Glutamatergic neuron (in vitro differentiated cells): ENCODE results near the gene RPS2. TPM values are rescaled to one million over a fixed set of nuclear protein-coding genes. Genes with fewer than 3 reads are reported as not detected.

ENCODE experiments used
- DNase-seq: peaks from one replicate; pipeline ENCODE4 v3.0.0; 2022
- H3K27ac Mint-ChIP-seq: one replicate; pipeline ENCODE4 v1.8.0; 2020; ENCODE audit warnings: mild to moderate bottlenecking, mixed read lengths, inconsistent platforms; ENCODE audit not compliant: unreplicated experiment
- H3K27me3 Mint-ChIP-seq: one replicate; pipeline ENCODE4 v1.8.0; 2020; ENCODE audit warnings: mild to moderate bottlenecking, moderate library complexity, mixed read lengths, inconsistent platforms; ENCODE audit not compliant: unreplicated experiment
- H3K36me3 Mint-ChIP-seq: one replicate; pipeline ENCODE4 v1.8.0; 2020; ENCODE audit warnings: mild to moderate bottlenecking, mixed read lengths, inconsistent platforms; ENCODE audit not compliant: unreplicated experiment
- H3K4me1 Mint-ChIP-seq: one replicate; pipeline ENCODE4 v1.8.0; 2020; ENCODE audit warnings: mild to moderate bottlenecking, low read depth, mixed read lengths, inconsistent platforms; ENCODE audit not compliant: unreplicated experiment
- H3K4me3 Mint-ChIP-seq: one replicate; pipeline ENCODE4 v1.8.0; 2020; ENCODE audit warnings: mild to moderate bottlenecking, mixed read lengths, inconsistent platforms; ENCODE audit not compliant: unreplicated experiment
- H3K9me3 Mint-ChIP-seq: one replicate; pipeline ENCODE4 v1.8.0; 2020; ENCODE audit warnings: mild to moderate bottlenecking, moderate library complexity, mixed read lengths, inconsistent platforms; ENCODE audit not compliant: unreplicated experiment
- CTCF ChIP-seq: fragments of 200-600 bp; sonication (generic); IDR thresholded peaks from one replicate; pipeline ENCODE4 v1.5.0; 2021; ENCODE audit not compliant: partially characterized antibody, unreplicated experiment
- total RNA-seq: library from RNA; stranded (reverse); fragmentation: NEBNext Ultra II Directional; extraction: Animal tissue kit (Norgen Biotek cat#: 25700); gene quantifications from one replicate; pipeline ENCODE4 v1.2.1, GENCODE V29; 2021; ENCODE audit not compliant: unreplicated experiment

RPS2 gene
- total RNA-seq, 1 donor from 2014 or later: 1,772 TPM

DNA sequence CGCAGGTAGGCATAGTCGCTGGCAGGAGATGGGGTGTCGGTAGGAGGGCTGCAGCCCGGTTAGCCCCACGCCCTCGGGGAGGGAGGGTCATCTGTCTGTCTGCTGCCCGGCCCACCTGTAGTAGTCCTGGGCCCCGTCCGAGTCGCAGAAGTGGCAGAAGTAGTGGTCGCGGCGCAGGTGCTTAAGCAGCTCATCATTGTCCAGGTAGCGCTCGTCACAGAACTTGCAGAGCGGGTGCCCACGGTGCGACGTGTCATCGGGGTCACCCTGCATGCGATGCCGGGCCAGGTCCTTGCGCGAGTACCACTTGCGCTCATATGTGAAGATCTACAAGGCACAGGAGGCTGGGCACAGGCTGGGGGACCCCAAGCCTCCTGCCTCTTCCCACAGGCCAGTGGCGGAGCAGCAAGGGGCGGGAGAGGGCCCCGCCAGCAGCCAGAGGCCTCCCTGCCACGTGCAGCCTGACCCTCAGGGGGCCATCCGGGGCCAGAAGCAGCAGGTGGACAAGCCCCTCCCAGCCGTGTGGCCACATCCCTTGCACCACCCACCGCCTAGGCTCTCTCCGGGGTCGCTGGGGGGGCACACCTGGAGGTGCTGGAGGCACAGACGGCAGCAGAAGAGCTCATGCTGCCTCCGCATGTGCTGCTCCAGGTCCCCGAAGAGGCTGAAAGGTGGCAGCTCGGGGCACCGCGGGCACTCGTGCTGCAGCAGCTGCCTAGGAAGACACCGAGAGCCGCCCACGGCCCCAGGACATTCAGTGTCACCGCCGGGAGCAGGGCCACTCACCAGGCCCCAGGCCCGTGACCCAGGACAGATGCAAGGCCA, 38.0 kb upstream of the RPS2 start:
- peak overlapping the region; percentile 39 for H3K27ac Mint-ChIP-seq
- DNase-seq: no peak
- no peak overlapping the region for H3K4me3 Mint-ChIP-seq
- peaks cover 13% of the 10 kb centered on the region for H3K4me1 Mint-ChIP-seq
- H3K9me3 Mint-ChIP-seq: peaks cover 8% of the 10 kb centered on the region
- H3K36me3 Mint-ChIP-seq: peaks cover 1% of the 10 kb centered on the region
- H3K27me3 Mint-ChIP-seq: peaks cover 11% of the 10 kb centered on the region
- TF ChIP-seq CTCF: no peak

DNA sequence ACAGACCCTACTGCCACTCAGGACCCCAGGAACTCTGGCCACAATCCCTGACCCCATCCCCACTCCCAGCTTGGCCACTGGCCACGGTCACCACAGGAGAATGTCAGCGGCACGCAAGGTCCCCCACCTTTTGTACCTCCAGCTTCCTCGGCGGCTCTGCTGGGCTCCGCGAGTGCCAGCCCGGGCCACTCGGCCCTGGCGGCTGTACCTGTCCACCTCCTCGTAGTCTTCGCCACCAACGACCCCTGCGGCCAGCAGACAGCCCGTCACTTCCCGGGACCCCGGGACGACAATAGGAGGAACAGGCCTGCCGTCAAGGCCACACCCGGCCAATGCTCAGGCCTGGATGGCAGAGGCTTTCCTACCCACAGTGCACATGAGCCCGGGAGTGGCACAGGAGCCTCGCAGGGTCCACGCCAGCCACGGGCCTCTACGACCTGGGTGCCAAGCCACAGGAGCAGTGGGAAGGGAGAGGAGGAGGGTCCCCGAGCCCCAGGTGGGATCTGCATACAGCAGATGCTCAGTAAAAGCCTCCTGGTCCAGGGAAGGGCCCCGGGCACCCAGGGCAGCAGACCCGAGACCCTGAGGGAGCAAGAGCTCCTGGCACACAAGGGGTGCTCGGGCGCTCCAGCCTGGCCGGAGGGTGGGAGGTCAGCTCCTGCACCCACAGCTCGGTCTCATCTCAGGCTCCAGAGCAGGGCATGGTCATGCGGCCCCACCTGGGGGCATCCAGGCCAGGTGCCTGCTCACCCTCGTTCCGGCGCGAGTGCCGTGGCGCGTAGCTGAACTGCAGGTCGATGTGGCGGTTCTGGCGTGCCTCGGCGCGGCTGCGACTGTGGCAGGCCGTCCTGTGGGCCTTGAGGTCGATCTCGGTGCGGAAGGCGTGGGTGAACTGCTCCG, 37.1 kb upstream of the RPS2 start:
- TF ChIP-seq CTCF: no peak
- peaks cover 8% of the 10 kb centered on the region for H3K9me3 Mint-ChIP-seq
- no peak overlapping the region for H3K27ac Mint-ChIP-seq
- peaks cover 10% of the 10 kb centered on the region for H3K4me1 Mint-ChIP-seq
- H3K36me3 Mint-ChIP-seq: no peaks in the 10 kb centered on the region
- no peak for DNase-seq
- no peak overlapping the region for H3K4me3 Mint-ChIP-seq
- peaks cover 10% of the 10 kb centered on the region for H3K27me3 Mint-ChIP-seq

- no peak for TF ChIP-seq CTCF
- Mint-ChIP-seq H3K4me1 (peaks cover 4% of the 10 kb centered on the region), H3K36me3 (no peaks in the 10 kb centered on the region), H3K27ac (no peak overlapping the region), H3K4me3 (no peak overlapping the region), H3K27me3 (peaks cover 8% of the 10 kb centered on the region), H3K9me3 (peaks cover 8% of the 10 kb centered on the region)
- no peak for DNase-seq
Observed at GRCh38 chr16:2001035-2001434, 36.4 kb upstream of the RPS2 start.

DNA sequence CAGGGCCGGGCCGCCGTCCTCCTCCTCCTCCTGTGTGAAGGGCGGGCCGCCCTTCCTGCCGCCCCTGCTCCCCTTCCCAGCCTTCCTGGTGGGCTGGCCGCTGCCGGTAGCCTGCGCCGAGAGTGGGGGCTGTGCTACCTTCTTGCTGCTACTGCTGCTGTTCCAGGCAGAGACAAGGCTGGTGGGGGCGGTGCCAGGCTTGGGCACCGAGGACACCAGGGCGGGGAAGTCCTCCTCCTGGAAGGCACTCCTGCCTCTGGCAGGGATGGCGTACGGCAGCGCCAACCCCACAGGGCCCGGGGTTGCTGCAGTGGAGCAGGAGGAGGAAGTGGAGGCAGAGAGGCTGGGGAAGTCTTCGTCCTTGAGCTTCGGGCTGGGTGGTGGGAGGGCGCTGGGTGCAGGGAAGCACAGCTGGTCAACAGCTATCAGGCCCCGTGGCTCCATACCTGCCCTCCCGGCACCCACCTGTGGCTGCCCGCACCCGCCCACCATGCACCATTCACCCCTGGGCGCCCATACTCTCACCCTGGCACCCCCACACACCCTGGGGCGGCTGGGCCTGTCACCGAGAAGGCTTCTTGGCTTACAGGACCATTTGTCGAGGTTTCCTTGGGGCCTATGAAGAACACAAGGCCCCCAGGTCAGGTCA, 35.4 kb upstream of the RPS2 start:
- Mint-ChIP-seq H3K27me3 (peaks cover 8% of the 10 kb centered on the region), H3K9me3 (peaks cover 8% of the 10 kb centered on the region), H3K4me3 (no peak overlapping the region), H3K27ac (no peak overlapping the region), H3K4me1 (no peaks in the 10 kb centered on the region), H3K36me3 (no peaks in the 10 kb centered on the region)
- DNase-seq: no peak
- TF ChIP-seq CTCF: no peak
